H1 (cell line): Measurements from ENCODE around the gene RNU6-1. TPM values are rescaled to one million over a fixed set of nuclear protein-coding genes. Genes with fewer than 3 reads are reported as not detected.

Source experiments
- CTCF ChIA-PET: fragments of 300-600 bp; sonication (Branson Sonifier 250); formaldehyde crosslinking; loops from one replicate; lab custom pipeline; 2021; ENCODE audit not compliant: partially characterized antibody; lab: Charles Lee
- POLR2A ChIA-PET: fragments of 300-600 bp; sonication (Branson Sonifier 250); formaldehyde crosslinking; loops from one replicate; lab custom pipeline; 2021; ENCODE audit warnings: inconsistent platforms; ENCODE audit not compliant: partially characterized antibody; lab: Charles Lee
- DNase-seq, 2 experiments: peaks; one replicate each; pipeline versions ENCODE4 v3.0.0 to v3.0.0-alpha.2; 2010 to 2022; ENCODE audit warnings: low spot score in 2 of 2, low read depth in 1 of 2, mixed read lengths in 1 of 2
- FAIRE-seq: peaks from 2 replicates; lab custom pipeline; 2011; peaks lifted over from hg19 to GRCh38; lab: Jason Lieb, UNC
- H2AFZ ChIP-seq: 2 replicates; pipeline ENCODE4 v1.8.1; 2012; ENCODE audit warnings: low read length, inconsistent platforms
- H2AK5ac ChIP-seq: 2 replicates; pipeline ENCODE4 v1.6.1; 2013; ENCODE audit warnings: low read depth, low read length
- H2BK120ac ChIP-seq: replicated peaks from 2 replicates; pipeline ENCODE3; 2013; ENCODE audit warnings: low read depth, low read length, inconsistent platforms
- H2BK12ac ChIP-seq: 2 replicates; pipeline ENCODE4 v1.6.1; 2013; ENCODE audit warnings: low read depth, low read length
- H2BK15ac ChIP-seq: 2 replicates; pipeline ENCODE4 v1.6.1; 2013; ENCODE audit warnings: low read length
- H2BK20ac ChIP-seq: 2 replicates; pipeline ENCODE4 v1.6.1; 2013; ENCODE audit warnings: low read length
- H2BK5ac ChIP-seq: 2 replicates; pipeline ENCODE4 v1.6.1; 2013; ENCODE audit warnings: low read depth, low read length
- H3K14ac ChIP-seq: 2 replicates; pipeline ENCODE4 v1.6.1; 2013; ENCODE audit warnings: inconsistent platforms; ENCODE audit not compliant: insufficient read length
- H3K18ac ChIP-seq: 2 replicates; pipeline ENCODE4 v1.6.1; 2013; ENCODE audit warnings: low read length; ENCODE audit errors: extremely low read depth
- H3K23ac ChIP-seq: 2 replicates; pipeline ENCODE4 v1.6.1; 2013; ENCODE audit warnings: inconsistent platforms; ENCODE audit not compliant: insufficient read length
- H3K23me2 ChIP-seq: 2 replicates; pipeline ENCODE4 v1.6.1; 2013; ENCODE audit warnings: low read depth, low read length
- H3K27ac ChIP-seq: 2 replicates; pipeline ENCODE4 v1.6.1; 2011; ENCODE audit warnings: low read depth, low read length, inconsistent platforms
- H3K27me3 ChIP-seq, 4 experiments: replicated peaks in 1 of 4; 1 replicate in 1 of 4; 2 replicates in 3 of 4; pipeline versions ENCODE4 v1.6.1 to v1.8.1; 2011 to 2013; ENCODE audit warnings: low read length in 3 of 4, mild to moderate bottlenecking in 3 of 4, inconsistent platforms in 2 of 4, mixed read lengths in 2 of 4, moderate library complexity in 1 of 4; ENCODE audit not compliant: control insufficient read depth in 3 of 4, insufficient read depth in 3 of 4; ENCODE audit errors: extremely low read depth in 1 of 4
- H3K36me3 ChIP-seq, 4 experiments: 2 replicates each; pipeline versions ENCODE4 v1.6.1 to v1.8.1; 2011 to 2013; ENCODE audit warnings: mild to moderate bottlenecking in 4 of 4, low read length in 3 of 4, moderate library complexity in 2 of 4, control low read depth in 1 of 4, inconsistent platforms in 1 of 4; ENCODE audit not compliant: insufficient read depth in 4 of 4, control insufficient read depth in 2 of 4
- H3K4ac ChIP-seq: replicated peaks from 2 replicates; pipeline ENCODE3; 2013; ENCODE audit warnings: low read length, low read depth, mixed read lengths, inconsistent platforms; ENCODE audit not compliant: insufficient read length
- H3K4me1 ChIP-seq, 4 experiments: replicated peaks in 1 of 4; 1 replicate in 1 of 4; 2 replicates in 3 of 4; pipeline versions ENCODE4 v1.6.1 to v1.8.1; 2011 to 2013; ENCODE audit warnings: low read length in 3 of 4, inconsistent platforms in 2 of 4, mixed read lengths in 1 of 4; ENCODE audit not compliant: insufficient read depth in 4 of 4, control insufficient read depth in 3 of 4
- H3K4me2 ChIP-seq, 2 experiments: 2 replicates each; pipeline versions ENCODE4 v1.6.1 to v1.8.1; 2011 to 2013; ENCODE audit warnings: low read depth in 2 of 2, low read length in 2 of 2, control low read depth in 1 of 2, inconsistent platforms in 1 of 2, mild to moderate bottlenecking in 1 of 2; ENCODE audit not compliant: insufficient read depth in 1 of 2
- H3K4me3 ChIP-seq, 4 experiments: fragments of 200-600, 300-600 bp in 1 of 4; sonication (generic), shearing (Covaris generic), sonication (Bioruptor Twin) in 1 of 4; 2 replicates each; pipeline versions ENCODE4 v1.5.1 to v1.8.1; 2011 to 2016; ENCODE audit warnings: low read length in 4 of 4, low read depth in 3 of 4, control low read depth in 2 of 4, inconsistent platforms in 2 of 4, mild to moderate bottlenecking in 2 of 4, mixed read lengths in 1 of 4, moderate library complexity in 1 of 4; ENCODE audit not compliant: insufficient read depth in 2 of 4; ENCODE audit errors: extremely low read depth in 1 of 4
- H3K56ac ChIP-seq: replicated peaks from 2 replicates; pipeline ENCODE3; 2013; ENCODE audit warnings: low read depth, mild to moderate bottlenecking, mixed read lengths, low read length, inconsistent platforms; ENCODE audit not compliant: insufficient read length
- H3K79me1 ChIP-seq: 2 replicates; pipeline ENCODE4 v1.6.1; 2013; ENCODE audit warnings: low read depth, low read length, control low read depth
- H3K79me2 ChIP-seq, 2 experiments: 2 replicates each; pipeline versions ENCODE4 v1.6.1 to v1.8.1; 2012 to 2013; ENCODE audit warnings: low read length in 2 of 2, mild to moderate bottlenecking in 2 of 2, inconsistent platforms in 1 of 2; ENCODE audit not compliant: insufficient read depth in 2 of 2, control insufficient read depth in 1 of 2
- H3K9ac ChIP-seq, 4 experiments: replicated peaks in 1 of 4; 1 replicate in 1 of 4; 2 replicates in 3 of 4; pipeline versions ENCODE4 v1.6.1 to v1.8.1; 2011 to 2013; ENCODE audit warnings: low read depth in 3 of 4, low read length in 3 of 4, control low read depth in 2 of 4, mild to moderate bottlenecking in 2 of 4, moderate library complexity in 2 of 4, inconsistent platforms in 1 of 4; ENCODE audit errors: extremely low read depth in 1 of 4
- H3K9me3 ChIP-seq, 2 experiments: 2 replicates each; pipeline versions ENCODE4 v1.6.1 to v1.8.1; 2012 to 2013; ENCODE audit warnings: mild to moderate bottlenecking in 2 of 2, moderate library complexity in 2 of 2, control low read depth in 1 of 2, inconsistent platforms in 1 of 2, low read depth in 1 of 2, low read length in 1 of 2, mixed read lengths in 1 of 2; ENCODE audit not compliant: insufficient read depth in 2 of 2
- H4K20me1 ChIP-seq, 2 experiments: replicated peaks in 1 of 2; 2 replicates each; pipeline versions ENCODE3 to v1.8.1; 2011 to 2013; ENCODE audit warnings: inconsistent platforms in 2 of 2, low read length in 2 of 2, mild to moderate bottlenecking in 1 of 2; ENCODE audit not compliant: insufficient read depth in 2 of 2, control insufficient read depth in 1 of 2
- H4K5ac ChIP-seq: 2 replicates; pipeline ENCODE4 v1.6.1; 2013; ENCODE audit warnings: low read length, low read depth, mixed read lengths, inconsistent platforms; ENCODE audit not compliant: insufficient read length
- H4K8ac ChIP-seq: 2 replicates; pipeline ENCODE4 v1.8.0; 2013; ENCODE audit warnings: mild to moderate bottlenecking, moderate library complexity, low read length, inconsistent platforms; ENCODE audit not compliant: insufficient read depth; ENCODE audit errors: extremely low read depth
- H4K91ac ChIP-seq: replicated peaks from 2 replicates; pipeline ENCODE3; 2013; ENCODE audit warnings: low read length, mixed read lengths, inconsistent platforms; ENCODE audit not compliant: insufficient read length
- YY1 ChIP-seq: IDR thresholded peaks from 2 replicates; pipeline ENCODE4 v1.6.1; 2011; ENCODE audit warnings: low read depth, mild to moderate bottlenecking, low read length
- WGBS, 2 experiments: shearing (Covaris generic) in 1 of 2; methylation state at CpG; one replicate each; pipeline versions ENCODE4 v1.1.6 to v1.1.7; 2013 to 2015; ENCODE audit warnings: low lambda C conversion rate in 2 of 2, mixed read lengths in 2 of 2, inconsistent platforms in 1 of 2, low coverage in 1 of 2, missing lambda C conversion rate in 1 of 2; ENCODE audit not compliant: insufficient replicate concordance in 2 of 2, insufficient coverage in 1 of 2, insufficient read length in 1 of 2; ENCODE audit errors: extremely low coverage in 1 of 2, missing lambda C conversion rate in 1 of 2; 5-methylcytosine and 5-hydroxymethylcytosine counted together
- polyA plus RNA-seq, 7 experiments: library from polyadenylated mRNA; depleted of rRNA in 3 of 7; stranded (reverse) in 5 of 7; unstranded in 2 of 7; fragments of >200 nt in 5 of 7; fragments of 200-250 nt in 2 of 7; gene quantifications; 1 replicate in 5 of 7; 2 replicates in 1 of 7; 4 replicates in 1 of 7; pipeline versions ENCODE4 v1.2.1 to v1.2.3, GENCODE V29; 2011 to 2013; ENCODE audit warnings: missing spikeins in 2 of 7, mixed read lengths in 2 of 7
- total RNA-seq: library from RNA; stranded (reverse); fragmentation: NEBNext Ultra II Directional; extraction: Animal tissue kit (Norgen Biotek cat#: 25700); gene quantifications from 2 replicates; pipeline ENCODE4 v1.2.1, GENCODE V29; 2021
- TF ChIP-seq, protein P1 (sequence below), 3 experiments: IDR thresholded peaks; 1 replicate in 2 of 3; 2 replicates in 1 of 3; pipeline versions ENCODE4 v1.5.1 to v1.6.1; 2011; ENCODE audit warnings: low read length in 3 of 3, mild to moderate bottlenecking in 3 of 3, inconsistent platforms in 2 of 3, low read depth in 1 of 3, moderate library complexity in 1 of 3; ENCODE audit not compliant: insufficient read depth in 1 of 3; ENCODE audit errors: control extremely low read depth in 1 of 3

RNU6-1 gene
- total and polyA plus RNA-seq, 2 of the 8 experiments (the other 6 are each of a cell fraction or from before 2014, with no cell fraction given): not detected

DNA sequence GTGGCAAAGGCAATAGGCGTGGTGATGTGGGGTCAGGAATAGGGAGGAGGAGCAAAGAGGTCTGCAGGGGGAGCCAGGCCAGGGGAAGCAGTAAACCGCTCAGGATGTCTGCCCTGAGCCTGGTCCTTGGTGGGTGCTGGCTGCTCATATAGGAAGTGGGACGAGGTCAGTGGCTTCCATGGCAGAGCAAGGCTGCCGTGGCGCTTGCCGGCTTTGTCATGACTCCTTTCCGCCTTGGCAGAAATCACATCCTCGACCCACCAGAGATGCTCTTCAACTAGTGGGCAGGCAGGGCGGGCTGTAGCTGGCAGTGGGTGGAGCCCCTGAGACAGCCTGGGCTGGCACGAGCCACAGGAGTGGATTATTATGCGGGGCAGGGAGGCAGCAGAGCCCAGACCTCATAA lies 27.6 kb downstream of the RNU6-1 start:
- H2BK15ac ChIP-seq: no peak overlapping the region
- no peak overlapping the region for H4K8ac ChIP-seq
- no peak overlapping the region for H4K5ac ChIP-seq
- H3K4me3 ChIP-seq: no peak overlapping the region
- no peak overlapping the region for H3K4me2 ChIP-seq
- DNase-seq (peak in 1 of 2 experiments; percentile 47), FAIRE-seq (no peak)
- H2BK20ac ChIP-seq: no peak overlapping the region
- TF ChIP-seq, protein P1, sequence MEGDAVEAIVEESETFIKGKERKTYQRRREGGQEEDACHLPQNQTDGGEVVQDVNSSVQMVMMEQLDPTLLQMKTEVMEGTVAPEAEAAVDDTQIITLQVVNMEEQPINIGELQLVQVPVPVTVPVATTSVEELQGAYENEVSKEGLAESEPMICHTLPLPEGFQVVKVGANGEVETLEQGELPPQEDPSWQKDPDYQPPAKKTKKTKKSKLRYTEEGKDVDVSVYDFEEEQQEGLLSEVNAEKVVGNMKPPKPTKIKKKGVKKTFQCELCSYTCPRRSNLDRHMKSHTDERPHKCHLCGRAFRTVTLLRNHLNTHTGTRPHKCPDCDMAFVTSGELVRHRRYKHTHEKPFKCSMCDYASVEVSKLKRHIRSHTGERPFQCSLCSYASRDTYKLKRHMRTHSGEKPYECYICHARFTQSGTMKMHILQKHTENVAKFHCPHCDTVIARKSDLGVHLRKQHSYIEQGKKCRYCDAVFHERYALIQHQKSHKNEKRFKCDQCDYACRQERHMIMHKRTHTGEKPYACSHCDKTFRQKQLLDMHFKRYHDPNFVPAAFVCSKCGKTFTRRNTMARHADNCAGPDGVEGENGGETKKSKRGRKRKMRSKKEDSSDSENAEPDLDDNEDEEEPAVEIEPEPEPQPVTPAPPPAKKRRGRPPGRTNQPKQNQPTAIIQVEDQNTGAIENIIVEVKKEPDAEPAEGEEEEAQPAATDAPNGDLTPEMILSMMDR (IDR thresholded peaks at IDR 0.05; ENCODE audit: control extremely low read depth in 1 of 3, insufficient read depth in 1 of 3, low read depth in 1 of 3, low read length in 3 of 3): peak in 1 of 3 experiments; percentile 8; a peak in 1 of 4 replicates
- no peak for TF ChIP-seq YY1
- WGBS, 2 experiments: 84% methylated on average over 11 of the region's 11 CpGs; no CpG with 5 or more reads in 1 of the 2 experiments
- no peak overlapping the region for H3K18ac ChIP-seq
- no peaks in the 10 kb centered on the region; the same call in 1 of the 2 replicates for H3K79me1 ChIP-seq
- no peak overlapping the region for H4K91ac ChIP-seq
- no peaks in the 10 kb centered on the region for H4K20me1 ChIP-seq
- no peak overlapping the region for H2AFZ ChIP-seq
- H3K36me3 ChIP-seq: no peaks in the 10 kb centered on the region
- no peaks in the 10 kb centered on the region for H3K9me3 ChIP-seq
- H3K9ac ChIP-seq: no peak overlapping the region
- no peak overlapping the region for H2BK12ac ChIP-seq
- no peak overlapping the region for H2BK120ac ChIP-seq
- no peak overlapping the region for H3K56ac ChIP-seq
- H3K79me2 ChIP-seq: no peaks in the 10 kb centered on the region
- 0 out of 7 replicates have a peak, but pooled peaks cover 0 to 2% (median 0%) of the 10 kb centered on the region in 4 experiments for H3K27me3 ChIP-seq
- no peak overlapping the region for H3K4ac ChIP-seq
- H2AK5ac ChIP-seq: no peak overlapping the region
- no peak overlapping the region for H3K23ac ChIP-seq
- ChIA-PET CTCF (interaction anchor here (0.6 to 1.6 kb wide), 5 partner anchors 20 to 376 kb away, joined by 3 to 4 read pairs (median 4); no protein-coding TSS in a partner anchor), POLR2A (interaction anchor here (1.2 kb wide), 1 partner anchor 10 kb away, joined by 3 read pairs; no protein-coding TSS in a partner anchor)
- no peak overlapping the region for H3K27ac ChIP-seq
- no peak overlapping the region for H3K14ac ChIP-seq
- no peak overlapping the region for H2BK5ac ChIP-seq
- H3K23me2 ChIP-seq: no peaks in the 10 kb centered on the region
- peaks cover 0 to 8% (median 5%) of the 10 kb centered on the region in 4 experiments; a peak in 5 of 7 replicates for H3K4me1 ChIP-seq
